Measurements from ENCODE around the gene TENM3.

- TF ChIP-seq CTCF (IDR thresholded peaks at IDR 0.05 in 2 of 3, conservative IDR thresholded peaks at IDR 0.05 in 1 of 3; ENCODE audit: control insufficient read depth in 2 of 3, extremely low read depth in 1 of 3, insufficient read depth in 1 of 3, low read depth in 3 of 3, low read length in 3 of 3) (no peak), POLR2AphosphoS5 (IDR thresholded peaks at IDR 0.05; ENCODE audit: low read length) (no peak), EED (IDR thresholded peaks at IDR 0.05; ENCODE audit: low read depth) (no peak), SREBF2 (IDR thresholded peaks at IDR 0.05; ENCODE audit: low read length) (no peak), CBX3 (IDR thresholded peaks at IDR 0.05; ENCODE audit: borderline replicate concordance, low read depth) (no peak), POLR2A (IDR thresholded peaks at IDR 0.05; ENCODE audit: low read depth, low read length) (no peak), PBX3 (IDR thresholded peaks at IDR 0.05; ENCODE audit: insufficient replicate concordance, low read depth, low read length) (no peak), RAD51 (IDR thresholded peaks at IDR 0.05) (no peak), IRF4 (IDR thresholded peaks at IDR 0.05; ENCODE audit: low read depth, low read length) (no peak), RB1 (IDR thresholded peaks at IDR 0.05; ENCODE audit: borderline replicate concordance) (no peak), ASH2L (IDR thresholded peaks at IDR 0.05; ENCODE audit: borderline replicate concordance, low read depth) (no peak), MAX (IDR thresholded peaks at IDR 0.05; ENCODE audit: low read depth, low read length) (no peak)
Observed at GRCh38 chr4:182698212-182698611, 455.0 kb downstream of the TENM3 start.

All from GM12878 (cell line).